ENCODE results near the gene NKD1. TPM values are rescaled to one million over a fixed set of nuclear protein-coding genes. Genes with fewer than 3 reads are reported as not detected.

NKD1 gene
- total and polyA plus RNA-seq, 2 of the 8 experiments (the other 6 are each of a cell fraction or from before 2014, with no cell fraction given), result 0.70 to 4.5 TPM

DNA sequence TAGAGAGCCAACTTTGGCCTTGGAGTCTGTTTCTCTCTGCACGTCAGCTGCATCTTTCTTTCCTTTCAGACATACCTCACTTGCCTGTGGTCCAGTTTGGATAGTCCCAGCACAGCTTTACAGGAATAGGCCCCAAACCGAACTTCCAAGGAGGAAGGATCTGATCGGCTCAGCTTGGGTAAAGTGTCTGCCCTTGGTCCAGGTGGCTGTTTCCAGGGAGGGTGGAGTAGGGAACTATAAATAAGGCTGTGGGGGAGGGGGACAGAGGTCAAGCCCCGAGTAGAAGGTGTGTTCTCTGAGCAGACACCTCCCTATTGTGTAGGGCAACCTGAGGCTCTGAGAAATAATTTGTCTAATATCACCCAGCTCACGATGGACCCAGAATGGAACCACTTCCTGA, 29.2 kb upstream of the NKD1 start:
- no peak for FAIRE-seq
- Histone ChIP-seq H3K27me3 (replicated peaks in 1 of 4; ENCODE audit: control insufficient read depth in 3 of 4, extremely low read depth in 1 of 4, insufficient read depth in 3 of 4, low read length in 3 of 4) (no peaks in the 10 kb centered on the region), H4K20me1 (replicated peaks in 1 of 2; ENCODE audit: control insufficient read depth in 1 of 2, insufficient read depth in 2 of 2, low read length in 2 of 2) (no peaks in the 10 kb centered on the region), H3K9ac (replicated peaks in 1 of 4; ENCODE audit: extremely low read depth in 1 of 4, low read depth in 3 of 4, low read length in 3 of 4) (no peak overlapping the region), H3K14ac (ENCODE audit: insufficient read length) (no peak overlapping the region), H3K18ac (ENCODE audit: extremely low read depth, low read length) (no peak overlapping the region), H2AK5ac (ENCODE audit: low read depth, low read length) (no peak overlapping the region), H2BK20ac (ENCODE audit: low read length) (no peak overlapping the region), H4K91ac (replicated peaks; ENCODE audit: insufficient read length, low read length) (no peak overlapping the region), H4K8ac (ENCODE audit: extremely low read depth, insufficient read depth, low read length) (no peak overlapping the region), H3K4me2 (ENCODE audit: insufficient read depth in 1 of 2, low read depth in 2 of 2, low read length in 2 of 2) (no peak overlapping the region), H3K4me1 (replicated peaks in 1 of 4; ENCODE audit: control insufficient read depth in 3 of 4, insufficient read depth in 4 of 4, low read length in 3 of 4) (peaks cover 0 to 2% (median 0%) of the 10 kb centered on the region in 4 experiments; a peak in 1 of 7 replicates), H2BK5ac (ENCODE audit: low read depth, low read length) (no peak overlapping the region), H3K23me2 (ENCODE audit: low read depth, low read length) (no peaks in the 10 kb centered on the region), H3K79me1 (ENCODE audit: low read depth, low read length) (no peaks in the 10 kb centered on the region), H3K79me2 (ENCODE audit: control insufficient read depth in 1 of 2, insufficient read depth in 2 of 2, low read length in 2 of 2) (no peaks in the 10 kb centered on the region), H3K9me3 (ENCODE audit: insufficient read depth in 2 of 2, low read depth in 1 of 2, low read length in 1 of 2) (peaks cover 5% of the 10 kb centered on the region in 2 experiments; a peak in 1 of 4 replicates), H2BK15ac (ENCODE audit: low read length) (no peak overlapping the region), H3K27ac (ENCODE audit: low read depth, low read length) (no peak overlapping the region), H2AFZ (ENCODE audit: low read length) (no peak overlapping the region), H3K4ac (replicated peaks; ENCODE audit: insufficient read length, low read depth, low read length) (no peak overlapping the region), H3K23ac (ENCODE audit: insufficient read length) (no peak overlapping the region), H3K4me3 (ENCODE audit: extremely low read depth in 1 of 4, insufficient read depth in 2 of 4, low read depth in 3 of 4, low read length in 4 of 4) (no peak overlapping the region), H4K5ac (ENCODE audit: insufficient read length, low read depth, low read length) (no peak overlapping the region), H3K36me3 (ENCODE audit: control insufficient read depth in 2 of 4, insufficient read depth in 4 of 4, low read length in 3 of 4) (no peaks in the 10 kb centered on the region), H3K56ac (replicated peaks; ENCODE audit: insufficient read length, low read depth, low read length) (no peak overlapping the region), H2BK120ac (replicated peaks; ENCODE audit: low read depth, low read length) (no peak overlapping the region), H2BK12ac (ENCODE audit: low read depth, low read length) (no peak overlapping the region)
- DNase-seq (ENCODE audit: low read depth in 1 of 2, low spot score in 2 of 2), result no peak
- TF ChIP-seq TEAD4 (IDR thresholded peaks at IDR 0.05; ENCODE audit: low read depth, low read length) (no peak), POLR2AphosphoS5 (IDR thresholded peaks at IDR 0.05; ENCODE audit: low read depth, low read length) (no peak), SP2 (IDR thresholded peaks at IDR 0.05; ENCODE audit: low read length) (no peak), GTF2F1 (IDR thresholded peaks at IDR 0.05; ENCODE audit: borderline replicate concordance, low read depth, low read length) (no peak), SIN3A (conservative IDR thresholded peaks at IDR 0.05 in 1 of 2, IDR thresholded peaks at IDR 0.05 in 1 of 2; ENCODE audit: low read depth in 1 of 2, low read length in 2 of 2) (no peak), TAF1 (IDR thresholded peaks at IDR 0.05; ENCODE audit: low read depth, low read length) (no peak)
- 79% methylated on average over 5 of the region's 5 CpGs; no CpG with 5 or more reads in 1 of the 2 experiments for WGBS, 2 experiments (ENCODE audit: extremely low coverage in 1 of 2, insufficient coverage in 1 of 2, insufficient read length in 1 of 2, insufficient replicate concordance in 2 of 2, low coverage in 1 of 2, low lambda C conversion rate in 2 of 2, missing lambda C conversion rate in 1 of 2)
- CTCF ChIA-PET (ENCODE audit: partially characterized antibody), result interaction anchor here (0.9 to 4.6 kb wide), 5 partner anchors 9 to 287 kb away, joined by 3 to 17 read pairs (median 5); no protein-coding TSS in a partner anchor
- POLR2A ChIA-PET (ENCODE audit: partially characterized antibody), result no interaction called here

Measured in H1 (cell line).